Measurements from ENCODE around the gene ARID3A. TPM values are rescaled to one million over a fixed set of nuclear protein-coding genes. Genes with fewer than 3 reads are reported as not detected.
A peak's percentile ranks its signal among the peaks of the same experiment; 100 is the strongest.

ARID3A gene
- total and polyA plus RNA-seq, 4 donors, result 7.7 to 29.7 (median 19.8) TPM

DNA sequence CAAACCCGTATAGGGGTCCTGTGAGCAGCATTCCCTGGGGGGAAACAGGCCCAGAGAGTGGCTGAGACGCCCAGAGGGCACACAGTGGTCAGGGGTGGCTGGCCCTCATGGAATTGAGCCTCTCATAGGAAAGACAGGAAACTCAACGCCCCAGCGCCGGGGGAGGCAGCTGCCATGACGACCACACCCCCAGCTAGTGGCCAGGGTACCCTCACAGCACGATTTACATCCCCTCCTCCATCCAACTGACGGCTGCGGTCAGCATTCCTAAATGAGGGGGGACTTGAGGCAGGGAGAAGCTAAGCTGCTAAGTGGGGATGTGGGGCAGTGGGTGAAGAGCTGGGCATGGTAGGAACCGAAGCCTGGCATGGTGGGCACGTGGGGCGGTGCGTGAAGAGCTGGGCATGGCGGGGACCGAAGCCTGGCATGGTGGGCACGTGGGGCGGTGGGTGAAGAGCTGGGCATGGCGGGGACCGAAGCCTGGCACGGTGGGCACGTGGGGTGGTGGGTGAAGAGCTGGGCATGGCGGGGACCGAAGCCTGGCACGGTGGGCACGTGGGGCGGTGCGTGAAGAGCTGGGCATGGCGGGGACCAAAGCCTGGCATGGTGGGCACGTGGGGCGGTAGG is 42.9 kb upstream of the ARID3A start:
- peaks cover 0 to 4% (median 0%) of the 10 kb centered on the region in 4 donors for H3K9me3 ChIP-seq (ENCODE audit: control insufficient read depth in 4 of 4, insufficient read depth in 3 of 4, low read length in 3 of 4)
- no peak overlapping the region for H3K9ac ChIP-seq (ENCODE audit: insufficient read depth in 1 of 2, low read length in 2 of 2)
- TF ChIP-seq, protein P1, sequence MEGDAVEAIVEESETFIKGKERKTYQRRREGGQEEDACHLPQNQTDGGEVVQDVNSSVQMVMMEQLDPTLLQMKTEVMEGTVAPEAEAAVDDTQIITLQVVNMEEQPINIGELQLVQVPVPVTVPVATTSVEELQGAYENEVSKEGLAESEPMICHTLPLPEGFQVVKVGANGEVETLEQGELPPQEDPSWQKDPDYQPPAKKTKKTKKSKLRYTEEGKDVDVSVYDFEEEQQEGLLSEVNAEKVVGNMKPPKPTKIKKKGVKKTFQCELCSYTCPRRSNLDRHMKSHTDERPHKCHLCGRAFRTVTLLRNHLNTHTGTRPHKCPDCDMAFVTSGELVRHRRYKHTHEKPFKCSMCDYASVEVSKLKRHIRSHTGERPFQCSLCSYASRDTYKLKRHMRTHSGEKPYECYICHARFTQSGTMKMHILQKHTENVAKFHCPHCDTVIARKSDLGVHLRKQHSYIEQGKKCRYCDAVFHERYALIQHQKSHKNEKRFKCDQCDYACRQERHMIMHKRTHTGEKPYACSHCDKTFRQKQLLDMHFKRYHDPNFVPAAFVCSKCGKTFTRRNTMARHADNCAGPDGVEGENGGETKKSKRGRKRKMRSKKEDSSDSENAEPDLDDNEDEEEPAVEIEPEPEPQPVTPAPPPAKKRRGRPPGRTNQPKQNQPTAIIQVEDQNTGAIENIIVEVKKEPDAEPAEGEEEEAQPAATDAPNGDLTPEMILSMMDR (IDR thresholded peaks at IDR 0.05; ENCODE audit: control extremely low read depth, extremely low read depth), result no peak
- no peak for DNase-seq
- H3K36me3 ChIP-seq (ENCODE audit: control insufficient read depth in 4 of 4, insufficient read depth in 4 of 4, low read length in 4 of 4), result peaks cover 0 to 75% (median 35%) of the 10 kb centered on the region in 4 donors
- no peak overlapping the region for H3K27ac ChIP-seq (ENCODE audit: low read depth in 1 of 2, low read length in 1 of 2)
- H3K4me1 ChIP-seq (ENCODE audit: control insufficient read depth in 5 of 5, insufficient read depth in 5 of 5, low read length in 5 of 5), result no peaks in the 10 kb centered on the region
- no peaks in the 10 kb centered on the region for H3K27me3 ChIP-seq (ENCODE audit: control insufficient read depth in 3 of 3, insufficient read depth in 3 of 3, low read length in 2 of 3)
- H3K4me3 ChIP-seq, result no peak overlapping the region
- 92 to 98% methylated on average over 16 to 23 of the region's 30 CpGs for WGBS, 2 donors
- ATAC-seq (ENCODE audit: insufficient read depth, low FRiP score), result no peak

DNA sequence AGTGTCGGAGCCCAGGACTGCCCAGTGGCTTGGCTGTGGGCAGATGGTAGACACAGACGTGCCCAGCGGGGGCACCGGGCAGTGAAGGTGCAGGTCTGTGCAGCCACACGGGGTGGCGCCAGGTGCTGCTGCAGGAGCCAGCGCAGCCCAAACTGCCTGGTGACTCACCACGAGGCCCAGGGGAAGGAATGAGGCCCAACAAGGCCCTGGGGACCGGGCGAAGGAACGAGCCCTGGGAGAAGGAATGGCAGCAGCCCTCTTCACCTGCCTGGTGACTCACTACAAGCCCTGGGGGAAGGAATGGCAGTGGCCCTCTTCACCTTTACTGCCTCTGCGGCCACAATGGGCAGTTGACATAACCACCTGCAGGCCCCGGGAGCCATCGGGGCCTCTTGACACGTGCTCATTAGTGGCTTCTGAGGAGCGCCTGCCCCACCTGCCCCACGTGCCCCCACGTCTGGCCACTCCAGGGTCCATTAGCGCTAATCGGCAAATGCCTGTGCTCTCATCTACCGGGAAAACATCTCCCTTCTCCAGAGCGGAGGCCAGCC is 42.1 kb upstream of the ARID3A start:
- H3K4me3 ChIP-seq, result no peak overlapping the region
- no peaks in the 10 kb centered on the region for H3K27me3 ChIP-seq (ENCODE audit: control insufficient read depth in 3 of 3, insufficient read depth in 3 of 3, low read length in 2 of 3)
- TF ChIP-seq, protein P1 (IDR thresholded peaks at IDR 0.05; ENCODE audit: control extremely low read depth, extremely low read depth), result no peak
- H3K27ac ChIP-seq (ENCODE audit: low read depth in 1 of 2, low read length in 1 of 2), result no peak overlapping the region
- H3K36me3 ChIP-seq (ENCODE audit: control insufficient read depth in 4 of 4, insufficient read depth in 4 of 4, low read length in 4 of 4), result peaks cover 0 to 77% (median 38%) of the 10 kb centered on the region in 4 donors
- ATAC-seq (ENCODE audit: insufficient read depth, low FRiP score), result peak; percentile 72
- H3K9me3 ChIP-seq (ENCODE audit: control insufficient read depth in 4 of 4, insufficient read depth in 3 of 4, low read length in 3 of 4), result peaks cover 0 to 4% (median 0%) of the 10 kb centered on the region in 4 donors
- DNase-seq, result no peak
- H3K9ac ChIP-seq (ENCODE audit: insufficient read depth in 1 of 2, low read length in 2 of 2), result no peak overlapping the region
- WGBS, 2 donors, result 86 to 91% methylated on average over 22 of the region's 22 CpGs
- no peaks in the 10 kb centered on the region for H3K4me1 ChIP-seq (ENCODE audit: control insufficient read depth in 5 of 5, insufficient read depth in 5 of 5, low read length in 5 of 5)

DNA sequence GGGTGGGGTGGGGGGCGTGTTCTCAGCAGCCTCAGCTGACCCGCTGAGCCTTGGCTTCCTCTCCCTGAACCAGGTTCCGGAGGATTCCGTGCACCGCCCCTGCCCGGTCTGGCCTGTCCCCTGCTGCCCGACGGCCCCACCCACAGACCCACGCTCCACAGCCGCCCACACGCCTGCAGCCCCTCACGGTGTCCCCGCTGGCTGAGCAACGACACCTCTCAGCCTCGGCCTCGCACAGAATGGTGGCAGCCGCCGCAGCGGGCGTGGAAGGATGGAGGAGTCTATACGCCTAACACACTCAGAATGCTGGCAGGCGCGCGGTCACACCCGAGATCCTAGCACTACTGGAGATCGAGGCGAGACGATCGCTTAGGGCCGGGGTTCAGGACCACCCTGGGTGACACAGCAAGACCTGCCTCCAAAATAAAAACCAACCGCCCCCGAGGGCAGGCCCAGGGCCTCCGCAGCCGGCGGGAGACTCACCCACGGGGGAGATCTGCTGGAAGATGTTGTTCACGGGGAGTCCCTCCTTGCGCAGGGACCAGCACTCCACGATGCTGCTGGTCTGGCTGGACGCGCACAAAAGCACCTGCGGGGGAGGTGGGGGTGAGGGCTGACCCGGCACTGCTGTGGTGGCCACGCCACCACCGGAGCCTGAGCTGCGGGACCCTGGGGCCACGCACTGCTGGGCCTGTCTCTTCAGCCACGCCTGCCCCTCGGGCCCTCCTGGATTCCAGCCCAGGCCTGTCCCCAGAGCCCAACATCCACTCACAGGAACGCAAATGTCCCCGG is 41.2 kb upstream of the ARID3A start:
- Histone ChIP-seq H3K27me3 (ENCODE audit: control insufficient read depth in 3 of 3, insufficient read depth in 3 of 3, low read length in 2 of 3) (no peaks in the 10 kb centered on the region), H3K36me3 (ENCODE audit: control insufficient read depth in 4 of 4, insufficient read depth in 4 of 4, low read length in 4 of 4) (peaks cover 0 to 76% (median 42%) of the 10 kb centered on the region in 4 donors), H3K4me1 (ENCODE audit: control insufficient read depth in 5 of 5, insufficient read depth in 5 of 5, low read length in 5 of 5) (no peaks in the 10 kb centered on the region), H3K4me3 (no peak overlapping the region), H3K27ac (ENCODE audit: low read depth in 1 of 2, low read length in 1 of 2) (peak overlapping the region in 1 of 2 donors; percentile 3), H3K9ac (ENCODE audit: insufficient read depth in 1 of 2, low read length in 2 of 2) (no peak overlapping the region), H3K9me3 (ENCODE audit: control insufficient read depth in 4 of 4, insufficient read depth in 3 of 4, low read length in 3 of 4) (peaks cover 0 to 4% (median 0%) of the 10 kb centered on the region in 4 donors)
- ATAC-seq (ENCODE audit: insufficient read depth, low FRiP score), result no peak
- TF ChIP-seq, protein P1 (IDR thresholded peaks at IDR 0.05; ENCODE audit: control extremely low read depth, extremely low read depth), result no peak
- WGBS, 2 donors, result 95 to 96% methylated on average over 51 of the region's 51 CpGs
- no peak for DNase-seq

All from lung (tissue), 12 donors.